SKM-1 (cell line): ENCODE measurements around the gene ADAMTS20.
"Not testable (repeated sequence)": the region's sequence is repeated elsewhere in the genome, so short reads cannot be mapped to it uniquely, and the experiment has no call there.

Experiments used
- DNase-seq: peaks from one replicate; lab custom pipeline; 2025; ENCODE audit not compliant: unreplicated experiment; lab: John Stamatoyannopoulos, UW

The ADAMTS20 gene

DNA sequence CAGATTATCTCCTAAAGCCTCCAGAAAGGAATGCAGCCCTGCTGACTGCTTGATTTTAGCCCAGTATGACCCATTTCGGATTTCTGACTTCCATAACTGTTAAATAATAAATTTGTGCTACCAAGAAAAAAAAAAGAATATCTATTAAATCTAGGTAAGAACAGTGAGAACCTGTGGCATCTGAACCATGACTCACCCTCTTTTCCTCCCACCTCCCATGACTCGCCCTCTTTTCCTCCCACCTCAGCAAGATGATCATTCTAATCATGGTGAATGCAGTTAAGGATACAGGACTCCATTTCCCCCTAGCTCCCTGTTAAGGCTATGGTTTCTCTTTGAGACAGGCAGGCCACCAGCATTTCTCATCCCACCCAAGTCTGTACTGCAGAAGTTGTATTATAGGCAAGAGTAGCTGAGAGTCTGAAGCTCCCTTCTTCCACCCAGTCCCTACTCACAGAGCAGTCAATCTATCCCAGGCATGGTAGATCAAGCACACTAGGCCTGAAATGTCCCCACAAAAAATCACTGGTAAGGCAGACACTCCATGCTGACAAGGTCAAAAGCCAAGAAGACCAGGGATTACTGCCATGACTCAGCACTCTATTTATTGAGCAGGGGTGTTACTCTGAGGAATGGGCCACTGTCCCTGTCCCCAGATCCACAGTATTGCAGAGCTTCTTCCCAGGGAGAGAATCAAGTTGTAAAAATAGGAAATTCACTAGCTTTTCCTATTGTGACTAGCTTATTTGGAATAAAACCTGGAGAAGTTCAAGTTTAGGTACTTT is 188.9 kb downstream of the ADAMTS20 start:
- DNase-seq: no peak

DNA sequence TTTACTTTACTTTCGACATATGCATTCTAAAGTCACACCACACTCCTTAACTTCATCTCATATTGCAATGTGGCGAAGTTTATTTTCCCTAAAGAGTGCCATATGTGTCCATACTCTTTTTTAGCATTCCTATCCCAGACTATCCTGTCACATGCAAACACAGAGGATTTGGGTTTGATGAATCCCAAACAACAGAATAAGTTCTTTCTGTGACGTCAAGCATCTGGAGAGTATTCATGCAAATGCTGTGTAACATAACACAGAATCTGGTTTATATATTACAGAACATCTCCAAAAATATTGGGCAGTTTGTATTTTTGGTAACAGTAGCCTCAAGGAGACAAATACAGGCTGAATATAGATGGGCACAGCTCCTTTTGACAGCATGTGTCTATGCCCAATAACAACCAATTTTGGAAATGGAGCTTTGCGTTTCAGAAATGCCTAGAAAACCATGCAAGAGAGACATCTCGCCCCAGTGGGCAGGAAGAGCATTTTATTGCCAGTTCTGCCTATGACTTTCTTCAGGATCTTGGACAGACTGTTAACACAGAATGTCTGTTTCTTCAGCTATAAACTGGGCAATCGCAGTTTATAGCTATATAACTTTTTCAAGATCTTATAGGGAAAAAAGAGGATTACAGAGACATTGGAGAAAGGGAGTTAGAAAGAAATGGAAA is 190.8 kb downstream of the ADAMTS20 start:
- DNase-seq: no peak

DNA sequence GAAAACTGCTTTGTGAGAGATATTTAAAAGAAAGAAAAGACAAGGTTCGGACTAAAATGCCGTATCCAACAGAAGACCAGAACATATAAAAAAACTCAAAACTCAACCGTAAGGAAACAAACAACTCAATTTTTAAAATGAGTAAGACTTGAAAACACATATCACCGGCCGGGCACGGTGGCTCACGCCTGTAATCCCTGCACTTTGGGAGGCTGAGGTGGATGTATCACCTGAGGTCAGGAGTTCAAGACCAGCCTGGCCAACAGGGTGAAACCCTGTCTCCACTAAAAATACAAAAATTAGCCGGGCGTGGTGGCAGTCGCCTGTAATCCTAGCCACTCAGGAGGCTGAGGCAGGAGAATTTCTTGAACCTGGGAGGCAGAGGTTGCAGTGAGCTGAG is 192.0 kb downstream of the ADAMTS20 start:
- not testable (repeated sequence) for DNase-seq

DNA sequence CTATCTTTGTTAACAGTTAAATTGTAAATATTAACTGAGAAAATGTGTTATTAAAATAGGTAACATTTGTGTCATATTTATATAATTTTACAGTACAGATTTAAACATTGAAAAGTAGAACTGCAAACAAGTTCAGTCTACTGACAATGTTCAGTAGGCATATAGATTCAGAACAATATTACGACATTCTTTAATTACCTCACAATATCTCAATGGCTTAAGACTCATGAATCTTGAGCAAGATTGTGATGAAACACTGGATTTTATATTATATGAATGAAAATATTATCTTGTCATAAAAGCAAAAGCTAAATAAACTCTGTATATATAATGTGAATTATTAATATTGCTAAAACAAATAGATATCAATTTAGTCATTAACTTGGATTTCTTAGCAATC is 194.9 kb downstream of the ADAMTS20 start:
- DNase-seq: no peak

DNA sequence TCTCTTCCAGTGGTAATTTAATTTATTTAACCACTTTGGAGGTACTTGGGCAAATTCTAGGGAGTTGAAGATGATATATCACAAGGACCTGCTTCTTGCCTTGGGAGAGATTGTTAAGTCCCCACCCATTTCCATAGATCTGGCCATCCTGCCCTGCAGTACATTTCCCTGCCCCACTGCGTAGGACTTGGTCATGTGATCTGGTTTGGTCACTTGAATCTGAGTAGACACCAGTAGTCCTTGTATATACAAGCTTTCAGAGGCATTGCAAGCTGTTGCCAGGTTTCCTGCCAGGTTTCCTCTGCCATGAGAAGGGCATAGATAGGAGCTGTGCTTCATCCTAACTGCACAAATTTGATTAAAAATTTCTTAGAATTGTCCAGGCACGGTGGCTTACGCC is 200.0 kb downstream of the ADAMTS20 start:
- no peak for DNase-seq

DNA sequence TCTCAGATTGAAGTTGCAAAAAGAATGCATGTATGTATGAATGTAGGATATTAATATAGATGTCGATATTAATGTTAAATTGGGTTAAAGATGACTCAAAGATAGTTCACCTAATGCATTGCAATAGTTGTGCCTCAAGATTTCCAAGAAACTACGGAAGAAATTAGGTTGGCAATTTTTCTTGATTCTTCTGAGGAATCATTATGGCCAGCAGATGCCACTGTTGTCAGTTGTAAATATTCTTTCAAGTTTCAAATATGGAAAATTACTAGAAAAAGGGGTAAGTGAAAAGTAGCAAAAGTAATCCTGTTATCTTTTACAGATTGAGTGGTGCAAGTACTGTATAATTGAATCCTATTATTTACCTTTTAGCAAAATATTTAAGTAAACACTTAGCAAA is 202.1 kb downstream of the ADAMTS20 start:
- DNase-seq: no peak

DNA sequence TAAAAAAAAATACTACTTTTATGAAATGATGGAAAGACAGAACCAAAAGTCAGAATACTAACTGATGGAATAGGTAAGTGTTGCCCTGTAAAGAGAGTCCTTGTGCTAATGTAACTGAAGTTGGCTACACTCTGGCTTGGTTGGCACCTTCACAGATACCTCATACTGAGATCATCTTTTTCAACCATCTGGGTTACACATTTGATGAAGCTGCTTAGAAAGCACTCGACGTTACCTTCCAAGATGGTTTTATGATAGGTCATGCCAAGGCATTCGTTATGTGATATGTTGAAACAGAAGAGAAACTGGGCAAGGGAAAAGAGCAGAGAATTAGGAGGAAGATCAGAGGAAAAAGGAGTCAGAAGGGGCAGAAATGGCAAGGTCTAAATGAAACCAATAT is 203.8 kb downstream of the ADAMTS20 start:
- DNase-seq: no peak

DNA sequence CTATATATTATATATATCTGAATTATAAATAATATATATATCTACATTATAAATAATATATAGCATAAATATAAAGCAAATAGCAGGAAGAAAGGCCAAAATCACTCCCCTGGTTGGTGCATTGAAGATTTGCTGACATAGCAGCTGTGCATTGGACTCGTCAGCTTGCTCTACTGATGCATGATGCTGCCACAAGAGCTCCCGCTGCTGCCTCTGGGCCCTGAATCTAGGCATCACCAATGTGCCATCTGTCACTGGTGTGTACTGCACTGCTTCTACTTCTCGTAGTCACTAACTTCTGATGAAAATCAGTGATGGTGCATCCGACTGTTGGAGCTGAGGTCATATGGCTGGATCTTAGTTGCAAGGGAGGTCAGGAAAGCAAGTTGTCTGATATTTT is 205.0 kb downstream of the ADAMTS20 start:
- DNase-seq: no peak

DNA sequence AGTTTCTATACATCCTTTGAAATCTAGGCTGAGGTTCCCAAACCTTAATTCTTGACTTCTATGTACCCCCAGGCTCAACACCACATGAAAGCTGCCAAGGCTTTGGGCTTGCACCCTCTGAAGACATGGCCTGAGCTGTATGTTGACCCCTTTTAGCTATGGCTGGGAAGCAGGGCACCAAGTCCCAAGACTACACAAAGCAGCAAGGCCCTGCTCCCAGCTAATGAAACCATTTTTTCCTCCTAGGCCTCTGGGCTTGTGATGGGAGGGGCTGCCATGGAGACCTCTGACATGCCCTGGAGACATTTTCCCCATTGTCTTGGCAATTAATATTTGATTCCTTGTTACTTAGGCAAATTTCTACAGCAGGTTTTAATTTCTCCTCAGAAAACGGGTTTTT is 207.0 kb downstream of the ADAMTS20 start:
- no peak for DNase-seq

DNA sequence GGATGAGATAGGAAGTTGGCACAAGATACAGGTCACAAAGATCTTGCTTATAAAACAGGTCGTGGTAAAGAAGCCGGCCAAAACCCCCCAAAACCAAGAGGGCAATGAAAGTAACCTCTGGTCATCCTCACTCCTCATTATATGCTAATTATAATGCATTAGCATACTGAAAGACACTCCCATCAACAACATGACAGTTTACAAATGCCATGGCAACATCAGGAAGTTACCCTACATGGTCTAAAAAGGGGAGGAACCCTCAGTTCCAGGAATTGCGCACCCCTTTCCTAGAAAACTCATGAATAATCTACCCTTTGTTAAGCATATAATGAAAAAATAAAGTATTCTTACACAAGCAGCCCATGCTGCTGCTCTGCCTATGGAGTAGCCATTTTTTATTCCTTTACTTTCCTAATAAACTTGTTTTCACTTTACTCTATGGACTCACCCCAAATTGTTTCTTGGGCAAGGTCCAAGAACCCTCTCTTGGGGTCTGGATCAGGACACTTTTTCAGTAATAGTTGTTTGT is 210.2 kb downstream of the ADAMTS20 start:
- DNase-seq: not testable (repeated sequence)

DNA sequence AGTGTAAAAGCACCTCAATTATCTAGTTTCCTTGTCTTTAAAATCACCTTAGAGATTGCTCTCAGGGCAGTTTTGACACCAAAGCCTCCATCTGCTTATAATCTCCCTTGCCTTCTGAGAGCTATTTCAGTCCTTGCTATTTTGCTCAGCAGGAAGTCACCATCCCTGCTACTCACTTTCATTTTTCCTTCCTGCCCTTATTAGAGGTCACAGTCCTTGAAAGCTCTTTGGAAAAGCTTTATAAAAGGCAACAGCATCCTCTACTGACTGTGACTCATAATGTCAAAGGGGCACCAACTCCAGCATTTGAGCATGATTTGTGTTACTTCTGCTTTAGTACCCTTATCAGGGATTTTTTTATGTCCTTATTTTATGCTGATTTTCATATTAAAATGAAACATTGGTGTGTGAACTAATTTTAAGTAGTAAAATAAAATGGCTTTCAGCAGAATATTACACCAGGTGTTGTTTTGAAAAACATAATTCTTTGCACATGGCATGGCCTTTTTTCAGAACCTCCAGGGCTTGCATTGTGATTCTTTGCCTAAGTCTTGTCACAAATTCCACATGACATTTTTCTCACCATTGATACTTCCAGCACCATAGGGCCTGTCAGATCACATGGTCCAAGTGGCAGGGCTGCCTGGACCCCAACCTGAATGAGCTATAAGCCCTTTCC is 213.0 kb downstream of the ADAMTS20 start:
- DNase-seq: peak; percentile 37

DNA sequence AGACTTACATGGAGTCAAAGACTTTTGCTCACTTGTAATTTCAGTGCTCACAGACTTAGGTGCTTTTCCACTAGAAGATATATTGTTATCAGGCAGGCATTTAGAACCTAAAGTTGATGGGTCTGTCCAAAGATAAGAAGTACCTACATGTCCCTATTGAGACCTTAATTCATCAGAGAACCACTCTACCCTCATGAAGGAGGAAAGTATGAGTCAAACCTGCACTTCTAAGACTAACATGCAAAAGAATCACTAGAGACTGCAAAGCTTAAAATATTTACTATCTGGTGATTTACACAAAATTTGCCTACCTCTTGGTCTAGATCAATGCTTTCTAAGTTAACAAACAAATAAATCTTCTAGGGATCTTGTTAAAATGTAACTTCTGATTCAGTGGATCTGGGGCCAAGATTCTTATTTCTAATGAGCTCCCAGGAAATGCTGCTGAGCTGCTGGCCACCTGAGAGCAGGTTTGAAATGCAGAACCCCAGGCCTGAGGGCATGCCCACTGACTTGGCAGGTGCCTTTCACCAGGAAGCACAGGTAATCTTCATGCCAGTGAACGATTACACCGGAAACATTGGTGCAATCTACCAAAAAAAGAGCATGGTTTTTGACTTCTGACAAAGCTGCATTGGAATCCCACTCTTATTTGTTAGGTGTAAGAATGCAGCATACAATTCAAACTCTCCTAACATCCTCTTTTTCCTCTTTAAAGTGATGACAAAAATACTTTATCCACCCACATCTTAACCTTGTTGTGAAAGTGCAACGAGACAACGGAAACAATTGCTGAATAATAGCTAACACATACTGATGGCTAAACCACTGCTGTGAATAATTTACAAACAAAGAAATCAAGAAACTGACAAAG is 214.2 kb downstream of the ADAMTS20 start:
- DNase-seq: no peak

DNA sequence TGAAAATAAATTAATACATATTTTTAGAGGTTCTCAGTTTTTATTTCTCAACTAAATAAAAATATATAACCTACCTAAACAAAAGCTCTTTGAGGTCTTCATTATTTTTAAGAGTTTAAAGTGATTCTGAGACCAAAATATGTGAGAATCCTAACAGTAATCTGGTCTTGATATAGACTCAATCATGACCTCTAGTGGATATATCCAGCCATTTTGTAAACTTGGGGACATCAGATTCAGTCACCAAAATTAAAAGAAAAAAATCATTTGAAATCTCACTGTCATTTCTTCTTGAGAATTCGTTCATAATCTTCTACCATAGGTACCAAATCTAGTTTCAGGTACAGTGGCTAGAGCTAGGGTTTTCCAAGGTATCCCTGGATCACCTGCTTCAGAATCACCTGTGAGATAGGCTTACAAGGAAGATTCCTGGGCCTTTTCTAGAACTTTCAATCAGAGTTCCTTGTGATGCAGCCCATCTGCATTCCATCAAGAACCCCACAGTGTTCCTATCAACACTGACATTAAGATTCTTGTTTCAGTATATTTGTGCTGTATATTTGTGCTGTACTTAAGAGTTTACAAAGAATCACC is 214.9 kb downstream of the ADAMTS20 start:
- DNase-seq: no peak

DNA sequence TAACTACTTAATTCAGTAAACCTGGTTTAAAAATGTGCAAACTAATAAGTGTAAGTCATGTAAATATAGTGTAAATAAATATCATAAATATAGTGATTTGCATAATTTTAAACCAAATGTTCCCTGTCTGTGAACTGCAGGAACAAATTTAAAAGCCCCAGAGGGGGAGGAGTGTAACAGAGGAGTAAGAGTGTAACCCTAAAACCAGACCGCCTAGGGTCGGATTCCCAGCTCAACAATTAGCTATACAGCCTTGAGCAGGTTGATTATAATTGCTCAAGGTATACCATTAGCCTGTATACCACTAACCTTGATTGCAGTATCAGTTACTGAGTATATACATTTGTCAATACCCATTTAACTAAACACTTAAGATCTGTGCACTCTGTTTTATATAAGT is 218.4 kb downstream of the ADAMTS20 start:
- DNase-seq: no peak

DNA sequence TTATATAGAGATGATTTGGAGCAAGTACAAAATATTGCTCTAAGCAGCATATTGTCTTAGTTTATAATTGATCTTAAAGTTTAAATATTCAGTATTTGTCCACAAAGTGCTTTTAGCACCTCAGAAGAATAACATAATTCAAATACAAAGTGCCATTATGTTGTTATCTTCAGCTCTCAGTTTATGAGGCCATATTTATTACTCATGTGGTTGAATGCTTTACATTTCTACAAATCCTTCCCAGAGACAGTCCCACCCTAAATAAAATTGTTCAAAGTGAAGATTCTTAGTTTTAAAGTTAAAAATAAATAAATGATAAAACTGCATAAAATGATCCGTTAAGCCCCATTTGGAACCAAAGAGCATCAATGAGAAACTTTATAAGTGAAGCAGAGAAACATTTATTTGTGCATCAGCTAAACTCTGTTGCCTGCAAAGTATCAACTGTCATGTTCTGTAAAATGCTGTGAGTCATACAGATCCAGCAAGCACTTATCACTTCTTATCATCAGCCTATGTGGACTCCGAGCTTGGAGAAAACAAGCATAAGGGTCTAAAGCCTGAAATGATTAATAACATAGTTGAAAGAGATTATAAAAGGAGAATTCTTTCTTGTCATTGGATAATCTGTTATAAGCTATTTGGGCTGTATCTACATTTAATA is 218.9 kb downstream of the ADAMTS20 start:
- no peak for DNase-seq

DNA sequence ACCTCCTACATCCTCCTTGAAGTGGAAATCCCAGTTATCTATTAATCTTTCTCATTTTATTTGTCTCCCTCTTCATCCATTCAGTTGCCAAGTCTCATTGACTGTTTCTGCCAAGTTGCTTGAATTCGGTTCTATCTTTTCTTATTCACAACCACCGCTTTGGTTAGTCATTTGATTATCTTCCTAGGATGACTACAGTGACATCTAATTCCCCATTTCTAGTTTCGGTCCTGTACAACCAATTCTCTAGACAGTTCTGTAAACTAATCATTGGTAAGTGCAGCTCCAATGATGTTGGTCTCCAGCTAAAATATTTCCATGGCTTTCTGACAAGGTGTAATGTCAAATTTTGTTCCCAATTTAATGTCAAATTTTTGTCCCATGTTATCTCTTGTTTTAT is 220.1 kb downstream of the ADAMTS20 start:
- DNase-seq: no peak

DNA sequence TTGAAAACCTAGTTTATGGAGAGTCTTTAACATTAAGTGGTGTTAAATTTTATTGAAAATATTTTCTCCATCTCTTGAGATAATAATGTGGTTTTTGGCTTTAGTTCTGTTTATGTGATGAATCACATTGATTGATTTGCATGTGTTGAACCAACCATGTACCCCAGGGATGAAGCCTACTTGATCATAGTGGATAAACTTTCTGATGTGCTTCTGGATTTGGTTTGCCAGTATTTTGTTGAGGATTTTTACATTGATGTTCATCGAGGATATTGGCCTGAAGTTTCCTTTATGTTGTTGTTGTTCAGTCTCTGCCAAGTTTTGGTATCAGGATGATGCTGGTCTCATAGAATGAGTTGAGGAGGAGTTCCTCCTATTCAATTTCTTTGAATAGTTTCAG is 222.6 kb downstream of the ADAMTS20 start:
- DNase-seq: no peak

DNA sequence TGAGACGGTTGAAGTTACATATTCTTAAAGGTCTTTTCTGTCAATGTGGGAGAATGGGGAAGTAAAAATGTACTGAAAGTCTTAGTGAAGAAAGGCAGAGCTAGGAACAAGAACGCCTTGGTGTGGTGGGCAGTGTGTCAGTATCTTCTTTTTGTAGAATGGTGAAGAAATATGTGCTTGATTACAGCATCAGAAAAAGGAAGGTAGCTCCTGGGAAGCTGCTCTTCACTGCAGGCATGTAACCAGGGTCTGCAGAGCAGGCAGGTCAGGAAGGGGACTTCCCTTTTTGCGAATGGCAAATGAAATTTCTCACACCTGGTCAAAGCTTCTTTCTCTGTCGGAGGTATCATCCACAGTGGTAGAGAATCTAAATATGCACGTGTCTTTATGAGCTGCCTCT is 226.2 kb downstream of the ADAMTS20 start:
- DNase-seq: peak; percentile 58

DNA sequence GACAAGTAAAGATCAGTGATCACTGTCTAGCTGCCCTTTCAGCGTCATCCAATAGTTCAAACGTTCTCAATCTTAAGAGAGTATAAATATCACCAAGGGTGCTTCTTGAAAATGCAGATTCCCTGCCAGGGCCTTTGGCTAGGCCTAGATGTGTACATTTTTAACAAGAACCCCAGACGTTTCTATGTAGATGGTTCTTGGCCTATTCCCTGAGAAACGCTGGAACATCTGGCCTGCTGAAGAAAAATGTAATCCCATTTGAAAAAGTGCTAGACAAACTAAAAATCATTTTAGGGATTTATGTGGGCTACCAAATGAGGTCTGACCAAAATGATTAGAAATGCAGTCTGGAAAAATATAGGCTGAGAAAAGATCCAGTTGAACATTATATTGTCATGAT is 231.7 kb downstream of the ADAMTS20 start:
- DNase-seq: no peak

DNA sequence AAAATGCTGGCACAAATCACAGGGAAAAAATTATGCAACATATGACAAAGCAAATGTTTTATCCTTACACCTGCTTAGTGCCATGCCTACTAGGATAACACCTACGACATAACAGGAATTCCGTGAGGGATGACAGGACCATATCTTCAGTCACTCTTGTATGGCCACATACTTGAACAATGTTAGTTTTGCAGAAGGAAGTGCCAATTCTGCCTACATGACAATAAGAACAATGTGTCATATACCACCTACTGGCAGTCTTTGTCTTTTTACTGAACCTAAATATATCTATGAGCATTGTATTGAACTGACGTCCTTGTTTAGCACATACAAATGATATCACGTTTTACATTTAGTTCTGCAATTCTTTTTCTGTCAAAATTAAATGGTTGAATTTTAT is 234.0 kb downstream of the ADAMTS20 start:
- DNase-seq: no peak
